ENCODE measurements around the gene YWHAH. TPM values are rescaled to one million over a fixed set of nuclear protein-coding genes. Genes with fewer than 3 reads are reported as not detected.

Gene YWHAH
- total and polyA plus RNA-seq, 2 of the 8 experiments (the other 6 are each of a cell fraction or from before 2014, with no cell fraction given) = 146 to 247 TPM

DNA sequence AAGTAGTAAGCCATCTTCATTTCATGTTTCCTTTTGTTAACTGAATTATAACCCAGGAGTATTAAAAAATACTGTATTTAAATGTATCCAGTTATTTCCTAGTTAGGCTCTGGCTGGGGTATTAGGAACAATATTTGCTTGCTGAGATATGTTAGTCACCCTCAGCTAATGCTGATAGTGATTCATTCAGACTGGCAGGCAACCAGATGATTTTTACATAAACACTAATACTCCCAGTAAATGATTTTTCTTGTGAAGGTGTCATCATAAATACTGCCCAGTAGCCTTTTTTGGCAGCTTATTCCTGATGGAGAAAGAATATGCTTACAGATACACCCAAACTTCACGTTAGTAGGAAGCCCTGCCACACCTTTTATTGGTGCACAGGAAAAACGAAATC, 8.1 kb downstream of the YWHAH start:
- WGBS, 2 experiments (ENCODE audit: extremely low coverage in 1 of 2, insufficient coverage in 1 of 2, insufficient read length in 1 of 2, insufficient replicate concordance in 2 of 2, low coverage in 1 of 2, low lambda C conversion rate in 2 of 2, missing lambda C conversion rate in 1 of 2) = 80% methylated on average over 2 of the region's 2 CpGs; no CpG with 5 or more reads in 1 of the 2 experiments
- FAIRE-seq = no peak
- POLR2A ChIA-PET (ENCODE audit: partially characterized antibody) = interaction anchor here (0.6 to 1.0 kb wide), 2 partner anchors 14 to 18 kb away, joined by 3 read pairs; no protein-coding TSS in a partner anchor

More for the DNA sequence above, 8.1 kb downstream of the YWHAH start:
- H3K4me1 ChIP-seq (replicated peaks in 1 of 4; ENCODE audit: control insufficient read depth in 3 of 4, insufficient read depth in 4 of 4, low read length in 3 of 4) = peaks cover 2 to 12% (median 7%) of the 10 kb centered on the region in 4 experiments; a peak in 6 of 7 replicates
- no peak overlapping the region for H3K4me3 ChIP-seq (ENCODE audit: extremely low read depth in 1 of 4, insufficient read depth in 2 of 4, low read depth in 3 of 4, low read length in 4 of 4)
- H2BK12ac ChIP-seq (ENCODE audit: low read depth, low read length) = no peak overlapping the region
- no peak overlapping the region for H2BK120ac ChIP-seq (replicated peaks; ENCODE audit: low read depth, low read length)
- H2BK5ac ChIP-seq (ENCODE audit: low read depth, low read length) = no peak overlapping the region
- no peak overlapping the region for H3K18ac ChIP-seq (ENCODE audit: extremely low read depth, low read length)
- no peak overlapping the region for H2BK15ac ChIP-seq (ENCODE audit: low read length)
- peaks cover 23 to 91% of the 10 kb centered on the region in 2 experiments for H3K79me2 ChIP-seq (ENCODE audit: control insufficient read depth in 1 of 2, insufficient read depth in 2 of 2, low read length in 2 of 2)
- DNase-seq (ENCODE audit: low read depth in 1 of 2, low spot score in 2 of 2) = no peak
- peaks cover 33 to 43% of the 10 kb centered on the region in 2 experiments for H4K20me1 ChIP-seq (replicated peaks in 1 of 2; ENCODE audit: control insufficient read depth in 1 of 2, insufficient read depth in 2 of 2, low read length in 2 of 2)
- no peak overlapping the region for H4K91ac ChIP-seq (replicated peaks; ENCODE audit: insufficient read length, low read length)
- H3K14ac ChIP-seq (ENCODE audit: insufficient read length) = no peak overlapping the region
- no peak overlapping the region for H2AK5ac ChIP-seq (ENCODE audit: low read depth, low read length)
- no peak overlapping the region for H3K9ac ChIP-seq (replicated peaks in 1 of 4; ENCODE audit: extremely low read depth in 1 of 4, low read depth in 3 of 4, low read length in 3 of 4)
- no peak overlapping the region for H2AFZ ChIP-seq (ENCODE audit: low read length)
- H3K4ac ChIP-seq (replicated peaks; ENCODE audit: insufficient read length, low read depth, low read length) = no peak overlapping the region
- peaks cover 19% of the 10 kb centered on the region for H3K79me1 ChIP-seq (ENCODE audit: low read depth, low read length)
- TF ChIP-seq BRCA1 (IDR thresholded peaks at IDR 0.05; ENCODE audit: low read depth, low read length) (no peak), SP1 (IDR thresholded peaks at IDR 0.05; ENCODE audit: low read depth, low read length) (no peak), ZNF274 (IDR thresholded peaks at IDR 0.05; ENCODE audit: borderline replicate concordance, extremely low read depth, low read length) (no peak), RBBP5 (IDR thresholded peaks at IDR 0.05; ENCODE audit: borderline replicate concordance, low read depth, low read length) (no peak), KDM5A (IDR thresholded peaks at IDR 0.05; ENCODE audit: low read length) (no peak), KDM4A (IDR thresholded peaks at IDR 0.05; ENCODE audit: low read depth, low read length, severe bottlenecking) (no peak), ASH2L (IDR thresholded peaks at IDR 0.05; ENCODE audit: low read length) (no peak)
- H4K8ac ChIP-seq (ENCODE audit: extremely low read depth, insufficient read depth, low read length) = no peak overlapping the region
- no peak overlapping the region for H2BK20ac ChIP-seq (ENCODE audit: low read length)
- H4K5ac ChIP-seq (ENCODE audit: insufficient read length, low read depth, low read length) = no peak overlapping the region
- no peak overlapping the region for H3K56ac ChIP-seq (replicated peaks; ENCODE audit: insufficient read length, low read depth, low read length)
- CTCF ChIA-PET (ENCODE audit: partially characterized antibody) = interaction anchor here (0.9 to 1.6 kb wide), 6 partner anchors 11 to 106 kb away, joined by 3 to 7 read pairs (median 4); no protein-coding TSS in a partner anchor
- H3K27me3 ChIP-seq (replicated peaks in 1 of 4; ENCODE audit: control insufficient read depth in 3 of 4, extremely low read depth in 1 of 4, insufficient read depth in 3 of 4, low read length in 3 of 4) = no peaks in the 10 kb centered on the region
- H3K36me3 ChIP-seq (ENCODE audit: control insufficient read depth in 2 of 4, insufficient read depth in 4 of 4, low read length in 3 of 4) = peaks cover 9 to 66% (median 27%) of the 10 kb centered on the region in 4 experiments
- no peaks in the 10 kb centered on the region for H3K9me3 ChIP-seq (ENCODE audit: insufficient read depth in 2 of 2, low read depth in 1 of 2, low read length in 1 of 2)
- H3K23ac ChIP-seq (ENCODE audit: insufficient read length) = no peak overlapping the region
- H3K23me2 ChIP-seq (ENCODE audit: low read depth, low read length) = no peaks in the 10 kb centered on the region
- no peak overlapping the region for H3K27ac ChIP-seq (ENCODE audit: low read depth, low read length)
- no peak overlapping the region; a peak in 1 of 4 replicates for H3K4me2 ChIP-seq (ENCODE audit: insufficient read depth in 1 of 2, low read depth in 2 of 2, low read length in 2 of 2)

All from H1 (cell line).